Tibial nerve (tissue), 4 donors: ENCODE measurements around the gene NFATC1.

Experiments
- EP300 ChIP-seq, 2 donors: sonication (generic); formaldehyde crosslinking; IDR thresholded peaks; one replicate each; pipeline ENCODE4 v1.6.1; 2017; ENCODE audit warnings: antibody characterized with exemption in 2 of 2, mild to moderate bottlenecking in 1 of 2
- POLR2A ChIP-seq, 2 donors: fragments of 450-650 bp; IDR thresholded peaks; one replicate each; pipeline ENCODE4 v1.6.1; 2017; ENCODE audit warnings: antibody characterized with exemption in 2 of 2, mild to moderate bottlenecking in 2 of 2, moderate library complexity in 2 of 2
- TF ChIP-seq, protein P1 (sequence below), 5 experiments: fragments of 200-600 bp in 3 of 5; fragments of 450-650 bp in 2 of 5; sonication (generic) in 3 of 5; IDR thresholded peaks; one replicate each; pipeline ENCODE4 v1.5.1; 2016 to 2019; ENCODE audit warnings: antibody characterized with exemption in 5 of 5, mild to moderate bottlenecking in 3 of 5, moderate library complexity in 2 of 5

DNA sequence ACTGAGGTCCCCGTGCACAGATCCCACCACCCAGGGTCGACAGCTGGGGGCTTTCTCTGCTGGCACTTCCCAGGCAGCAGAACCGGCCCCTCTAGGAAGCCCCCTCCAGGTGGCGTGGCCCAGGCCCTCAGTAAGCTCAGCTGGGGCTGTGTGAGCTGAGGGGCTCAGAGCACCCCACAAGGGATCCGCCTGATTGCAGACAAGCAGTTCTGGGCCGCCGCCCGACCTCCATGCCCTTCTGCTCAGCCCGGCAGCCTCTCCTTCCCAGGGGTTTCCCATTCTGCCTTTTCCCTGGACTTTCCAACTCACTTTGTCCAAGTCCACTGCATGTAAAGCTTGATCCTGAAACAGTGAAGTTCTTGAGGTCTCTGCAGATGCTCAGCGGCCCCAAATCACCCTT is 76.4 kb downstream of the NFATC1 start:
- TF ChIP-seq POLR2A (IDR thresholded peaks at IDR 0.05): no peak
- TF ChIP-seq, protein P1, sequence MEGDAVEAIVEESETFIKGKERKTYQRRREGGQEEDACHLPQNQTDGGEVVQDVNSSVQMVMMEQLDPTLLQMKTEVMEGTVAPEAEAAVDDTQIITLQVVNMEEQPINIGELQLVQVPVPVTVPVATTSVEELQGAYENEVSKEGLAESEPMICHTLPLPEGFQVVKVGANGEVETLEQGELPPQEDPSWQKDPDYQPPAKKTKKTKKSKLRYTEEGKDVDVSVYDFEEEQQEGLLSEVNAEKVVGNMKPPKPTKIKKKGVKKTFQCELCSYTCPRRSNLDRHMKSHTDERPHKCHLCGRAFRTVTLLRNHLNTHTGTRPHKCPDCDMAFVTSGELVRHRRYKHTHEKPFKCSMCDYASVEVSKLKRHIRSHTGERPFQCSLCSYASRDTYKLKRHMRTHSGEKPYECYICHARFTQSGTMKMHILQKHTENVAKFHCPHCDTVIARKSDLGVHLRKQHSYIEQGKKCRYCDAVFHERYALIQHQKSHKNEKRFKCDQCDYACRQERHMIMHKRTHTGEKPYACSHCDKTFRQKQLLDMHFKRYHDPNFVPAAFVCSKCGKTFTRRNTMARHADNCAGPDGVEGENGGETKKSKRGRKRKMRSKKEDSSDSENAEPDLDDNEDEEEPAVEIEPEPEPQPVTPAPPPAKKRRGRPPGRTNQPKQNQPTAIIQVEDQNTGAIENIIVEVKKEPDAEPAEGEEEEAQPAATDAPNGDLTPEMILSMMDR (IDR thresholded peaks at IDR 0.05): no peak
- TF ChIP-seq EP300 (IDR thresholded peaks at IDR 0.05): no peak
